Measurements from ENCODE around the gene PDIA6. TPM values are rescaled to one million over a fixed set of nuclear protein-coding genes. Genes with fewer than 3 reads are reported as not detected.

Gene PDIA6
- polyA plus RNA-seq, 4 donors: 24.4 to 311 (median 165) TPM

- peaks cover 0 to 3% of the 10 kb centered on the region in 2 donors for H3K9me3 ChIP-seq (ENCODE audit: control insufficient read depth in 2 of 2, insufficient read depth in 1 of 2, low read depth in 1 of 2, low read length in 1 of 2)
- 65 to 71% (median 70%) methylated on average over 7 of the region's 7 CpGs for WGBS, 3 donors
- FAIRE-seq (no peak), DNase-seq (no peak)
- H3K4me1 ChIP-seq (ENCODE audit: control insufficient read depth in 3 of 3, insufficient read depth in 2 of 3, low read depth in 1 of 3, low read length in 2 of 3): no peaks in the 10 kb centered on the region
- H3K27me3 ChIP-seq (ENCODE audit: control insufficient read depth in 3 of 3, insufficient read depth in 3 of 3, low read length in 3 of 3): peaks cover 0 to 7% (median 0%) of the 10 kb centered on the region in 3 donors
- H3K27ac ChIP-seq (ENCODE audit: low read depth in 1 of 3, low read length in 2 of 3): no peak overlapping the region
- H3K36me3 ChIP-seq (ENCODE audit: control insufficient read depth in 3 of 3, insufficient read depth in 2 of 3, low read depth in 1 of 3, low read length in 3 of 3): no peaks in the 10 kb centered on the region
- no peak overlapping the region for H3K4me3 ChIP-seq (ENCODE audit: low read depth in 1 of 3, low read length in 3 of 3)
These were observed 34.4 kb upstream of the PDIA6 start for GRCh38 chr2:10847008-10847407.

- DNase-seq (no peak), FAIRE-seq (no peak)
- Histone ChIP-seq H3K27me3 (ENCODE audit: control insufficient read depth in 3 of 3, insufficient read depth in 3 of 3, low read length in 3 of 3) (peaks cover 0 to 7% (median 0%) of the 10 kb centered on the region in 3 donors), H3K36me3 (ENCODE audit: control insufficient read depth in 3 of 3, insufficient read depth in 2 of 3, low read depth in 1 of 3, low read length in 3 of 3) (no peaks in the 10 kb centered on the region), H3K4me1 (ENCODE audit: control insufficient read depth in 3 of 3, insufficient read depth in 2 of 3, low read depth in 1 of 3, low read length in 2 of 3) (no peaks in the 10 kb centered on the region), H3K9me3 (ENCODE audit: control insufficient read depth in 2 of 2, insufficient read depth in 1 of 2, low read depth in 1 of 2, low read length in 1 of 2) (peaks cover 2 to 11% of the 10 kb centered on the region in 2 donors), H3K27ac (ENCODE audit: low read depth in 1 of 3, low read length in 2 of 3) (no peak overlapping the region), H3K4me3 (ENCODE audit: low read depth in 1 of 3, low read length in 3 of 3) (no peak overlapping the region)
- 81 to 87% (median 83%) methylated on average over 13 of the region's 13 CpGs for WGBS, 3 donors
These were observed 33.7 kb upstream of the PDIA6 start for GRCh38 chr2:10846110-10846861.

- H3K27ac ChIP-seq (ENCODE audit: low read depth in 1 of 3, low read length in 2 of 3): no peak overlapping the region
- peaks cover 0 to 7% (median 0%) of the 10 kb centered on the region in 3 donors for H3K27me3 ChIP-seq (ENCODE audit: control insufficient read depth in 3 of 3, insufficient read depth in 3 of 3, low read length in 3 of 3)
- no peaks in the 10 kb centered on the region for H3K4me1 ChIP-seq (ENCODE audit: control insufficient read depth in 3 of 3, insufficient read depth in 2 of 3, low read depth in 1 of 3, low read length in 2 of 3)
- no peak for DNase-seq
- 56 to 77% (median 64%) methylated on average over 4 of the region's 4 CpGs for WGBS, 3 donors
- peaks cover 3 to 17% of the 10 kb centered on the region in 2 donors for H3K9me3 ChIP-seq (ENCODE audit: control insufficient read depth in 2 of 2, insufficient read depth in 1 of 2, low read depth in 1 of 2, low read length in 1 of 2)
- H3K36me3 ChIP-seq (ENCODE audit: control insufficient read depth in 3 of 3, insufficient read depth in 2 of 3, low read depth in 1 of 3, low read length in 3 of 3): no peaks in the 10 kb centered on the region
- H3K4me3 ChIP-seq (ENCODE audit: low read depth in 1 of 3, low read length in 3 of 3): no peak overlapping the region
- no peak for FAIRE-seq
These were observed 33.1 kb upstream of the PDIA6 start for GRCh38 chr2:10845640-10846039.

- FAIRE-seq: no peak
- Histone ChIP-seq H3K9me3 (ENCODE audit: control insufficient read depth in 2 of 2, insufficient read depth in 1 of 2, low read depth in 1 of 2, low read length in 1 of 2) (peaks cover 5 to 24% of the 10 kb centered on the region in 2 donors), H3K27ac (ENCODE audit: low read depth in 1 of 3, low read length in 2 of 3) (no peak overlapping the region), H3K27me3 (ENCODE audit: control insufficient read depth in 3 of 3, insufficient read depth in 3 of 3, low read length in 3 of 3) (peaks cover 0 to 7% (median 0%) of the 10 kb centered on the region in 3 donors), H3K36me3 (ENCODE audit: control insufficient read depth in 3 of 3, insufficient read depth in 2 of 3, low read depth in 1 of 3, low read length in 3 of 3) (no peaks in the 10 kb centered on the region), H3K4me3 (ENCODE audit: low read depth in 1 of 3, low read length in 3 of 3) (no peak overlapping the region), H3K4me1 (ENCODE audit: control insufficient read depth in 3 of 3, insufficient read depth in 2 of 3, low read depth in 1 of 3, low read length in 2 of 3) (no peaks in the 10 kb centered on the region)
- DNase-seq: peak; percentile 68 to 86
- WGBS, 3 donors: 11 to 28% (median 28%) methylated on average over 11 to 12 of the region's 12 CpGs
These were observed 31.5 kb upstream of the PDIA6 start for GRCh38 chr2:10844097-10844496.

- Histone ChIP-seq H3K4me3 (ENCODE audit: low read depth in 1 of 3, low read length in 3 of 3) (no peak overlapping the region), H3K9me3 (ENCODE audit: control insufficient read depth in 2 of 2, insufficient read depth in 1 of 2, low read depth in 1 of 2, low read length in 1 of 2) (peaks cover 5 to 24% of the 10 kb centered on the region in 2 donors), H3K27ac (ENCODE audit: low read depth in 1 of 3, low read length in 2 of 3) (no peak overlapping the region), H3K27me3 (ENCODE audit: control insufficient read depth in 3 of 3, insufficient read depth in 3 of 3, low read length in 3 of 3) (peaks cover 0 to 15% (median 0%) of the 10 kb centered on the region in 3 donors), H3K4me1 (ENCODE audit: control insufficient read depth in 3 of 3, insufficient read depth in 2 of 3, low read depth in 1 of 3, low read length in 2 of 3) (no peaks in the 10 kb centered on the region), H3K36me3 (ENCODE audit: control insufficient read depth in 3 of 3, insufficient read depth in 2 of 3, low read depth in 1 of 3, low read length in 3 of 3) (no peaks in the 10 kb centered on the region)
- DNase-seq: no peak
- 76 to 90% (median 80%) methylated on average over 4 of the region's 4 CpGs for WGBS, 3 donors
- no peak for FAIRE-seq
These were observed 29.9 kb upstream of the PDIA6 start for GRCh38 chr2:10842506-10842905.

GRCh38 chr2:10841547-10842219 is 29.1 kb upstream of the PDIA6 start:
- Histone ChIP-seq H3K27me3 (ENCODE audit: control insufficient read depth in 3 of 3, insufficient read depth in 3 of 3, low read length in 3 of 3) (peaks cover 0 to 14% (median 0%) of the 10 kb centered on the region in 3 donors), H3K4me1 (ENCODE audit: control insufficient read depth in 3 of 3, insufficient read depth in 2 of 3, low read depth in 1 of 3, low read length in 2 of 3) (no peaks in the 10 kb centered on the region), H3K4me3 (ENCODE audit: low read depth in 1 of 3, low read length in 3 of 3) (no peak overlapping the region), H3K27ac (ENCODE audit: low read depth in 1 of 3, low read length in 2 of 3) (no peak overlapping the region), H3K9me3 (ENCODE audit: control insufficient read depth in 2 of 2, insufficient read depth in 1 of 2, low read depth in 1 of 2, low read length in 1 of 2) (peaks cover 5 to 24% of the 10 kb centered on the region in 2 donors), H3K36me3 (ENCODE audit: control insufficient read depth in 3 of 3, insufficient read depth in 2 of 3, low read depth in 1 of 3, low read length in 3 of 3) (no peaks in the 10 kb centered on the region)
- FAIRE-seq: no peak
- WGBS, 3 donors: 49 to 73% (median 58%) methylated on average over 3 of the region's 3 CpGs
- no peak for DNase-seq

GRCh38 chr2:10839813-10840212 is 27.2 kb upstream of the PDIA6 start:
- WGBS, 3 donors: 38 to 51% (median 45%) methylated on average over 8 of the region's 8 CpGs
- FAIRE-seq (no peak), DNase-seq (no peak)
- peaks cover 5 to 24% of the 10 kb centered on the region in 2 donors for H3K9me3 ChIP-seq (ENCODE audit: control insufficient read depth in 2 of 2, insufficient read depth in 1 of 2, low read depth in 1 of 2, low read length in 1 of 2)
- no peaks in the 10 kb centered on the region for H3K36me3 ChIP-seq (ENCODE audit: control insufficient read depth in 3 of 3, insufficient read depth in 2 of 3, low read depth in 1 of 3, low read length in 3 of 3)
- H3K4me3 ChIP-seq (ENCODE audit: low read depth in 1 of 3, low read length in 3 of 3): no peak overlapping the region
- peaks cover 0 to 11% (median 0%) of the 10 kb centered on the region in 3 donors for H3K27me3 ChIP-seq (ENCODE audit: control insufficient read depth in 3 of 3, insufficient read depth in 3 of 3, low read length in 3 of 3)
- no peak overlapping the region for H3K27ac ChIP-seq (ENCODE audit: low read depth in 1 of 3, low read length in 2 of 3)
- no peaks in the 10 kb centered on the region for H3K4me1 ChIP-seq (ENCODE audit: control insufficient read depth in 3 of 3, insufficient read depth in 2 of 3, low read depth in 1 of 3, low read length in 2 of 3)

- H3K4me3 ChIP-seq (ENCODE audit: low read depth in 1 of 3, low read length in 3 of 3): no peak overlapping the region
- H3K36me3 ChIP-seq (ENCODE audit: control insufficient read depth in 3 of 3, insufficient read depth in 2 of 3, low read depth in 1 of 3, low read length in 3 of 3): no peaks in the 10 kb centered on the region
- peaks cover 0 to 11% (median 0%) of the 10 kb centered on the region in 3 donors for H3K27me3 ChIP-seq (ENCODE audit: control insufficient read depth in 3 of 3, insufficient read depth in 3 of 3, low read length in 3 of 3)
- FAIRE-seq (no peak), DNase-seq (no peak)
- H3K27ac ChIP-seq (ENCODE audit: low read depth in 1 of 3, low read length in 2 of 3): no peak overlapping the region
- no peaks in the 10 kb centered on the region for H3K4me1 ChIP-seq (ENCODE audit: control insufficient read depth in 3 of 3, insufficient read depth in 2 of 3, low read depth in 1 of 3, low read length in 2 of 3)
- 46 to 63% (median 54%) methylated on average over 3 of the region's 3 CpGs for WGBS, 3 donors
- H3K9me3 ChIP-seq (ENCODE audit: control insufficient read depth in 2 of 2, insufficient read depth in 1 of 2, low read depth in 1 of 2, low read length in 1 of 2): peaks cover 5 to 24% of the 10 kb centered on the region in 2 donors
These were observed 26.1 kb upstream of the PDIA6 start for GRCh38 chr2:10838734-10839133.
